IgD-negative memory B cell (primary cell): Measurements from ENCODE around the gene ILRUN. TPM values are rescaled to one million over a fixed set of nuclear protein-coding genes. Genes with fewer than 3 reads are reported as not detected.
"Not testable (repeated sequence)": the region's sequence is repeated elsewhere in the genome, so short reads cannot be mapped to it uniquely, and the experiment has no call there.

Experiments used
- H3K27ac Mint-ChIP-seq, 3 donors: one replicate each; pipeline ENCODE4 v1.8.0; 2020 to 2022; ENCODE audit warnings: mild to moderate bottlenecking in 3 of 3, mixed read lengths in 3 of 3, moderate library complexity in 1 of 3
- H3K27me3 Mint-ChIP-seq: one replicate; pipeline ENCODE4 v1.8.0; 2021; ENCODE audit warnings: mixed read lengths
- H3K36me3 Mint-ChIP-seq: one replicate; pipeline ENCODE4 v1.8.0; 2020; ENCODE audit warnings: mild to moderate bottlenecking, mixed read lengths
- H3K4me1 Mint-ChIP-seq, 3 donors: one replicate each; pipeline ENCODE4 v1.8.0; 2020 to 2022; ENCODE audit warnings: mixed read lengths in 3 of 3, mild to moderate bottlenecking in 1 of 3
- H3K4me3 Mint-ChIP-seq, 4 donors: one replicate each; pipeline ENCODE4 v1.8.0; 2020 to 2022; ENCODE audit warnings: mild to moderate bottlenecking in 4 of 4, mixed read lengths in 4 of 4, moderate library complexity in 3 of 4
- H3K9me3 Mint-ChIP-seq, 3 donors: one replicate each; pipeline ENCODE4 v1.8.0; 2020 to 2021; ENCODE audit warnings: mixed read lengths in 3 of 3, mild to moderate bottlenecking in 1 of 3
- polyA plus RNA-seq: library from polyadenylated mRNA; unstranded; fragments of 300-500 nt; fragmentation: Illumina TruSeq; gene quantifications from one replicate; pipeline ENCODE4 v1.2.3, GENCODE V29; 2021

The ILRUN gene
- polyA plus RNA-seq, 1 donor from 2014 or later, result 15.4 TPM

DNA sequence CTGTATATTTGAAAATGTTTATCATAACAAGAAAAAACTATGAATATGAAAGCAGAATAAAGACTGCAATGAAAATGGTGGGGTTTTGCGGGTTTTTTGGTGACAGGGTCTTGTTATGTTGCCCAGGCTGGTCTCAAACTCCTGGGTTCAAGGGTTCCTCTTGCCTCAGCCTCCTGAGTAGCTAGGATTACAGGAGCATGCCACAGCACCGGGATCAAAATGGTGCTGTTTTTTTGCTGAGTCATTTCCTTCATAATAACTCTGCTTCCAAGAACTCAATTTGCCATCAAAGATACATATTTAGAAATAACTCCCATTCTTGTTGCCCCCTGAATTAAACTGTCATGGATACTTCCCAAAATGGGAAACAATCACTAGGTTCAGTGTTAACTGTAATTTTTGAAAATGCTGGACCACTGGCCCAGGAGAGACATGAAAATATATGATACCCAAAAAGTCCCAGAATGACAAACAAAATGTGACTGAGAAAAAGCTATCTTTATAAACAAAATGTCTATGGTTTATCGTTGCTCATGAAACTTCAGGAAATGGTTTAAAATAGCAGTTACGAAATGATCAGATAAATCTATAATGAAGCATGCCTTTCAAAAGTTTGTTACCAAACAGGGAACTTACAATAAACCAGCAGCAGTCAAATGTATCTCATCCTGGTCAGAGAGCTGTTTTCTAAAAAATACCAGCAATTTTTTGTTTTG, 32.2 kb downstream of the ILRUN start:
- no peaks in the 10 kb centered on the region for H3K27me3 Mint-ChIP-seq
- peak overlapping the region; percentile 15 to 75 (median 64) for H3K27ac Mint-ChIP-seq
- H3K9me3 Mint-ChIP-seq, result no peaks in the 10 kb centered on the region
- peaks cover 8% of the 10 kb centered on the region for H3K36me3 Mint-ChIP-seq
- H3K4me1 Mint-ChIP-seq, result peaks cover 47 to 56% (median 55%) of the 10 kb centered on the region in 3 donors
- peak overlapping the region in 2 of 4 donors; percentile 59 to 78 for H3K4me3 Mint-ChIP-seq

GRCh38 chr6:34663831-34664255, 32.7 kb downstream of the ILRUN start:
- H3K9me3 Mint-ChIP-seq, result no peaks in the 10 kb centered on the region
- H3K36me3 Mint-ChIP-seq, result peaks cover 8% of the 10 kb centered on the region
- H3K4me1 Mint-ChIP-seq, result peaks cover 51 to 61% (median 61%) of the 10 kb centered on the region in 3 donors
- H3K27me3 Mint-ChIP-seq, result no peaks in the 10 kb centered on the region
- peak overlapping the region; percentile 15 to 88 (median 75) for H3K27ac Mint-ChIP-seq
- H3K4me3 Mint-ChIP-seq, result peak overlapping the region in 3 of 4 donors; percentile 51 to 72 (median 59)

- Mint-ChIP-seq H3K4me1 (peaks cover 53 to 63% (median 62%) of the 10 kb centered on the region in 3 donors), H3K9me3 (no peaks in the 10 kb centered on the region), H3K27ac (peak overlapping the region; percentile 15 to 88 (median 75)), H3K27me3 (no peaks in the 10 kb centered on the region), H3K4me3 (peak overlapping the region in 3 of 4 donors; percentile 16 to 57 (median 38)), H3K36me3 (peaks cover 8% of the 10 kb centered on the region)
Measured at GRCh38 chr6:34663371-34663770, 33.2 kb downstream of the ILRUN start.

GRCh38 chr6:34661357-34661756, 35.2 kb downstream of the ILRUN start:
- Mint-ChIP-seq H3K36me3 (peaks cover 6% of the 10 kb centered on the region), H3K27me3 (no peaks in the 10 kb centered on the region), H3K9me3 (no peaks in the 10 kb centered on the region), H3K27ac (peak overlapping the region; percentile 16 to 73 (median 33)), H3K4me3 (peak overlapping the region in 3 of 4 donors; percentile 23 to 74 (median 68)), H3K4me1 (peaks cover 51 to 66% (median 58%) of the 10 kb centered on the region in 3 donors)

DNA sequence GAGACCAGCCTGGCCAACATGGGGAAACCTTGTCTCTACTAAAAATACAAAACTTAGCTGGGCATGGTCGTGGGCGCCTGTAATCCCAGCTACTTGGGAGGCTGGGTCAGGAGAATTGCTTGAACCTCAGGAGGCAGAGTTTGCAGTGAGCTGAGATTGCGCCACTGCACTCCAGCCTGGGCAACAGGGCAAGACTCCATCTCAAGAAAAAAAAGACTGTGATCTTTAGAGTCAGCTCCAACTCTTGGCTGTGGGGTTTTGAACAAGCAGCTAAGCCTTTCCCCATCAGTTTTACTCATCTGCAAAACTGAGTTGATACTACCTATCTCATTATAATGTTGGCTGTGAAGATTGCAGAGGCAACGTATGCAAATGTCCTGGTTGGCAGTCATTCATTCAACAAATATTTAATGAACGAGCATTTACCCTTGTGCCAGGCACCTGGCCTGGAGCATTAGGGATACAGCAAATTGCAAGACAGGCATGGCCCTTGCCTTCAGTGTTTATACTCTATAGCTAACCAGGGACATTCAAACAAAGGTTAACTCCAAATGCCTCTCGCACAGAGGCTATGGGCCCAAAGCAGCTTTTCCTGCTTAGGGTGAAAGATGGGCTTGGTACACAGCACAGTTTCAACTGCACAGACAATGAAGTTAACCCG, 37.8 kb downstream of the ILRUN start:
- H3K27ac Mint-ChIP-seq, result peak overlapping the region; percentile 27 to 93 (median 55)
- peaks cover 7% of the 10 kb centered on the region for H3K36me3 Mint-ChIP-seq
- peaks cover 53 to 58% (median 53%) of the 10 kb centered on the region in 3 donors for H3K4me1 Mint-ChIP-seq
- H3K9me3 Mint-ChIP-seq, result no peaks in the 10 kb centered on the region
- H3K27me3 Mint-ChIP-seq, result no peaks in the 10 kb centered on the region
- H3K4me3 Mint-ChIP-seq, result peak overlapping the region in 3 of 4 donors; percentile 14 to 80 (median 34)

DNA sequence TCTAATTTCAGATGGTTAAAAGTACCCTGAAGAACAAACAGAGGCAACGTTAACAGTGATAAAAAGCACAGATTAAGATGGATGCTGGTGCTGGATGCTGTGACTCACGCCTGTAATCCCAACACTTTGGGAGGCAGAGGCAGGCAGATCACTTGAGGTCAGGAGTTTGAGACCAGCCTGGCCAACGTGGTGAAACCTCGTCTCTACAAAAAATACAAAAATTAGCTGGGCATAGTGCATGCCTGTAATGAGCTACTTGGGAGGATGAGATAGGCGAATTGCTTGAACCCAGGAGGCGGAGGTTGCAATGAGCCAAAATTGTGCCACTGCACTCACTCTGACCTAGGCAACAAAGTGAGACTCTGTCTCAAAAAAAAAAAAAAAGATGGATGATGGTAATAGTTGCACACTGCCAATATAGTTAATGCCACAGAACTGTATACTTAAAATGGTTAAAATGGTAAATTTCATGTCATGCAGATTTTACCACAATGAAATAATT, 38.5 kb downstream of the ILRUN start:
- H3K4me1 Mint-ChIP-seq, result peaks cover 50 to 53% (median 51%) of the 10 kb centered on the region in 3 donors
- not testable (repeated sequence) for H3K27me3 Mint-ChIP-seq, H3K36me3 Mint-ChIP-seq, H3K9me3 Mint-ChIP-seq
- H3K4me3 Mint-ChIP-seq, result peak overlapping the region in 2 of 4 donors; percentile 13 to 81
- H3K27ac Mint-ChIP-seq, result peak overlapping the region; percentile 67 to 98 (median 96)

GRCh38 chr6:34657307-34657978, 39.1 kb downstream of the ILRUN start:
- Mint-ChIP-seq H3K27me3 (no peaks in the 10 kb centered on the region), H3K36me3 (peaks cover 5% of the 10 kb centered on the region), H3K4me3 (peak overlapping the region; percentile 77 to 93 (median 86)), H3K4me1 (peaks cover 48 to 50% (median 50%) of the 10 kb centered on the region in 3 donors), H3K9me3 (no peaks in the 10 kb centered on the region), H3K27ac (peak overlapping the region; percentile 67 to 98 (median 96))

GRCh38 chr6:34657037-34657306, 39.6 kb downstream of the ILRUN start:
- no peaks in the 10 kb centered on the region for H3K27me3 Mint-ChIP-seq
- H3K4me3 Mint-ChIP-seq, result peak overlapping the region; percentile 77 to 93 (median 86)
- H3K9me3 Mint-ChIP-seq, result no peaks in the 10 kb centered on the region
- peaks cover 5% of the 10 kb centered on the region for H3K36me3 Mint-ChIP-seq
- H3K27ac Mint-ChIP-seq, result peak overlapping the region; percentile 67 to 98 (median 96)
- peaks cover 45 to 47% (median 47%) of the 10 kb centered on the region in 3 donors for H3K4me1 Mint-ChIP-seq

DNA sequence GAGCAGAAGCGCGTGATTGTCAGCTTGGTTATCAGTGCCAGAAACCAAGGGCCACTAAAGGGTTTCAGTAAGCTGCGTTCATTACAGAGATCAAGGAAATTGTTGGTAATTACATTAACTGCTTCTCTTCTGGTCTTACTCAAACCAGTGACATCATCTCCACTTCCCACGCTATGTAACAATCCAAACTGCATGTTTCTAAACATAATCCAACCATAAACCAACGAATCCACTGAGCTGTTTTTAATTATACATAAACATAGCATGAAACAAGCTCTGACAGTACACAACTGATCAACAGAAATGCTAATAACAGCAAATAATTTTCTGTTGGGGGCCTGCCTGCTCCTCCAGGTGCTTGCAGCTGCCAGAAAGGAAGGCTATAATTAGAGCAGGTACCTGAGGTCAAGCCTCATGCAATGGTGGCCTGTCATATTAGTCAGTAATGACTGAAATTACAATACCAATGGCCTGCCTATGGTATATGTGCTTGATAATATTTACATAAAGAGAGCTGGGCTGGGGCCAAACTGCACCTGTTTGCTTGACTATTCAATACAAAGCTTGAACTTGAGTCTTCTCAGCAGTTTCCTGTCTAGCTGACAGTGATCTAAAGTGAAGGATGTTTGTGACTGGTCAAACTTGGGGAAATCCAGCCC, 40.1 kb downstream of the ILRUN start:
- H3K27ac Mint-ChIP-seq, result peak overlapping the region; percentile 67 to 98 (median 96)
- H3K4me1 Mint-ChIP-seq, result peaks cover 43 to 47% (median 46%) of the 10 kb centered on the region in 3 donors
- no peaks in the 10 kb centered on the region for H3K27me3 Mint-ChIP-seq
- no peaks in the 10 kb centered on the region for H3K9me3 Mint-ChIP-seq
- H3K4me3 Mint-ChIP-seq, result peak overlapping the region; percentile 77 to 93 (median 86)
- H3K36me3 Mint-ChIP-seq, result peaks cover 5% of the 10 kb centered on the region

DNA sequence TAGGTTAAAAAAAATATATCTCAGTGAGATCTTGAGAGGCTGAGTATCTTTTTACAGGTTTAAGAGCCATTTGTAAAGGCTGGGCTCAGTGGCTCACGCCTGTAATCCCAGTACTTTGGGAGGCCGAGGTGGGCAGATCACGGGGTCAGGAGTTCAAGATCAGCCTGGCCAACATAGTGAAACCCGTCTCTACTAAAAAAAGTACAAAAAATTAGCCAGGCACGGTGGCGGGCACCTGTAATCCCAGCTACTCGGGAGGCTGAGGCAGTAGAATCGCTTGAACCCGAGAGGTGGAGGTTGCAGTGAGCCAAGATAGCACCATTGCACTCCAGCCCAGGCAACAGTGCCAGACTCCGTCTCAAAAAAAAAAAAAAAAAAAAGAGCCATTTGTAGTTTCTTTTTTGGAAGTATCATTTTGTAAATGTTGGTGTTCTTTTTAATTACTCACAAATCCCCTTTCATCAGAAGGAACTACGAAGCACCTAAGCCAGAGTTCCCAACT, 40.6 kb downstream of the ILRUN start:
- H3K27ac Mint-ChIP-seq, result peak overlapping the region; percentile 67 to 98 (median 96)
- H3K27me3 Mint-ChIP-seq, H3K36me3 Mint-ChIP-seq, H3K9me3 Mint-ChIP-seq: not testable (repeated sequence)
- H3K4me3 Mint-ChIP-seq, result peak overlapping the region; percentile 77 to 93 (median 86)
- H3K4me1 Mint-ChIP-seq, result peaks cover 44 to 48% (median 47%) of the 10 kb centered on the region in 3 donors

- Mint-ChIP-seq H3K27me3 (no peaks in the 10 kb centered on the region), H3K4me3 (no peak overlapping the region), H3K27ac (peak overlapping the region in 2 of 3 donors; percentile 32 to 56), H3K36me3 (peaks cover 5% of the 10 kb centered on the region), H3K9me3 (no peaks in the 10 kb centered on the region), H3K4me1 (peaks cover 39 to 46% (median 43%) of the 10 kb centered on the region in 3 donors)
Measured at GRCh38 chr6:34654061-34654710, 42.4 kb downstream of the ILRUN start.

DNA sequence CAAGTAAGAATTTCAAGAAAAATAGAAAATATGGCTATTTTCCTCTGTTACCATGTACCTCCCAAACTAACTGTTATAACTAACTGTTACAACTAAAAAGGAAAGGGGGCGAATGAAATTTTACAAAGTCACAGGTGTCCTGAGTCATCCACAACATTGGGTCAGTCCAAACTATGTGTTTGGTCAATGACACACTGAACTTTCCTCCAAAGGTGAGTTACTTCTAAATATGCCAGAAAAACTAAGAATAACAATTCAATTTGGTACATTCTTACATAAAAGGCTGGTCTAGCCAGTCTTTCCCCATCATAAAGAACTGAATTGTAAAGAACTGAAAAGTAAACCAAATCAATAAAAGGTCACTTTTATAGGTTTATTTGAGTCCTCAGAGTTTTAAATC, 44.3 kb downstream of the ILRUN start:
- no peak overlapping the region for H3K27ac Mint-ChIP-seq
- peaks cover 26 to 37% (median 31%) of the 10 kb centered on the region in 3 donors for H3K4me1 Mint-ChIP-seq
- H3K9me3 Mint-ChIP-seq, result no peaks in the 10 kb centered on the region

GRCh38 chr6:34650823-34651222, 45.7 kb downstream of the ILRUN start:
- no peaks in the 10 kb centered on the region for H3K9me3 Mint-ChIP-seq
- no peak overlapping the region for H3K4me3 Mint-ChIP-seq
- no peak overlapping the region for H3K27ac Mint-ChIP-seq
- H3K27me3 Mint-ChIP-seq, result no peaks in the 10 kb centered on the region
- H3K4me1 Mint-ChIP-seq, result peaks cover 25 to 32% (median 28%) of the 10 kb centered on the region in 3 donors
- H3K36me3 Mint-ChIP-seq, result peaks cover 14% of the 10 kb centered on the region

More for the DNA sequence above, 44.3 kb downstream of the ILRUN start:
- H3K36me3 Mint-ChIP-seq, result peaks cover 5% of the 10 kb centered on the region
- no peak overlapping the region for H3K4me3 Mint-ChIP-seq
- H3K27me3 Mint-ChIP-seq, result no peaks in the 10 kb centered on the region

- H3K4me3 Mint-ChIP-seq, H3K27ac Mint-ChIP-seq, H3K27me3 Mint-ChIP-seq, H3K9me3 Mint-ChIP-seq: not testable (repeated sequence)
- peaks cover 16% of the 10 kb centered on the region for H3K36me3 Mint-ChIP-seq
- peaks cover 21 to 31% (median 26%) of the 10 kb centered on the region in 3 donors for H3K4me1 Mint-ChIP-seq
Measured at GRCh38 chr6:34650232-34650631, 46.3 kb downstream of the ILRUN start.
